Panc1 (cell line): ENCODE results near the gene YES1.

Experiments used
- CTCF ChIP-seq: fragments of 450-650 bp; IDR thresholded peaks from 2 replicates; pipeline ENCODE4 v1.5.1; 2017; ENCODE audit warnings: mild to moderate bottlenecking
- POLR2AphosphoS5 ChIP-seq: IDR thresholded peaks from 2 replicates; pipeline ENCODE4 v1.6.1; 2012; ENCODE audit warnings: mild to moderate bottlenecking, low read depth, low read length, moderate library complexity
- REST ChIP-seq, 2 experiments: IDR thresholded peaks; 2 replicates each; pipeline ENCODE4 v1.6.1; 2011 to 2012; ENCODE audit warnings: low read depth in 2 of 2, control low read depth in 1 of 2, low read length in 1 of 2, mild to moderate bottlenecking in 1 of 2, moderate library complexity in 1 of 2; ENCODE audit not compliant: insufficient read depth in 1 of 2
- SIN3A ChIP-seq: IDR thresholded peaks from 2 replicates; pipeline ENCODE4 v1.6.1; 2012; ENCODE audit warnings: low read depth, mild to moderate bottlenecking, low read length, moderate library complexity, borderline replicate concordance; ENCODE audit not compliant: insufficient read depth

GRCh38 chr18:840516-840915 lies 28.5 kb upstream of the YES1 start:
- TF ChIP-seq POLR2AphosphoS5 (no peak), CTCF (no peak), REST (IDR thresholded peaks at IDR 0.05; ENCODE audit: insufficient read depth in 1 of 2, low read depth in 2 of 2, low read length in 1 of 2) (no peak), SIN3A (no peak)
